Hypothalamus (tissue), 51 donors: Measurements from ENCODE around the gene TEX51.
A peak's percentile ranks its signal among the peaks of the same experiment; 100 is the strongest.

Experiments used
- DNase-seq, 51 donors: peaks; one replicate each; lab custom pipeline; 2025; lab: John Stamatoyannopoulos, UW

Gene TEX51

DNA sequence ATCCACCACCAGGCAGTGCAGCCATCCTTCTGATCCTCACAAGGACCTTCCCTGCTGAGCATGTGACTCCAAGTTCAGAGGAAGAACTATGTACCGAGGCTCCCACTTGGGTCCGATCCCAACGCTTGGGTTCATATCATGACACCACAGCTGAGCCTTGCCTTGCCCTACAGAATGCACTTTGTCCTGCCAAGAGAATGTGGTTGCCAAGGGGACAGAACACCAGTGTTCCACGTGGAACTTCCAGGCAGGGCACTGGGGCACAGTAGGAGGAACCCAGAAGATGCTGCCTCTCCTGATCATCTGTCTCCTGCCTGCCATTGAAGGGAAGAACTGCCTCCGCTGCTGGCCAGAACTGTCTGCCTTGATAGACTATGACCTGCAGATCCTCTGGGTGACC is at the start of gene TEX51:
TSS of gene TEX51 (plus strand) at position 255 of the 400 bp plus-strand sequence. CDS start at position 284, 29 bp downstream.
- DNase-seq = no peak

DNA sequence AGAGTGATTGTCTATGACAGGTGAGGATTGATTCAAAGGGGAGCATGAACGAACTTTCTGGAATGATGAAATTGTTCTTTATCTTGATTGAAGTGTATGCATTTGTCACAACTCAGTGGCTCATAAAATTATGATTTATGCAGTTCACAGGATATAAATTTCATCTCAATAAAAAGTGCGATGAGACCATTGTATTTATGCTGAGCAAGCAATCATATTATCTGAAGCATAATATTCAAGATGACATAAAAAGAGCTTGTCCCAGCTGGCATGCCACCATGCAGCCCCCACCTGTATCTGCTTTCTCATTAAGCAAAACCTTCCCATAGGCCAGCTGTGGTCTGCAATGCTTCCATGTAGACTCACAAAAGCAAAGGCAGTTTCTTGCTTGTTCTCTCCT is 49.6 kb upstream of the TEX51 start:
- DNase-seq = no peak

DNA sequence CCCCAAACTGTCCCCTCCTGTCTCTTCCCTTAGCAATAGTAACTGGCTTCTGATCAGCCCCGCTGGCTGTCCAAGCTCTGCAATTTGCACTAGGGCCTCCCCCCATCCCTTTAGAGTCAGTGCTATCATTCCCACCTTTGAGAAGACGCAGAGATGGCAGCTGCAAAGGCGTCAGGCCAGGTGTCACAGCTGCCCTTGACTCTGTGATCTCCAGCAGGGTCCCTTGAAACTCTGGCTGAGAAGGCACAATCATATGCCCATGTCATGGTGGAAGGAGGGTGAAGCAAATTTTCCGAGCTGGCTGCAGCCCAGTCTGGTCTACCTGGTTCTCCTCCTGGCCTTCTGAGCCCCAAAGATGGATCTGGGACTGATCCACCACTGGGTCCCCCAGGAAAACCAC is 49.2 kb upstream of the TEX51 start:
- no peak for DNase-seq

DNA sequence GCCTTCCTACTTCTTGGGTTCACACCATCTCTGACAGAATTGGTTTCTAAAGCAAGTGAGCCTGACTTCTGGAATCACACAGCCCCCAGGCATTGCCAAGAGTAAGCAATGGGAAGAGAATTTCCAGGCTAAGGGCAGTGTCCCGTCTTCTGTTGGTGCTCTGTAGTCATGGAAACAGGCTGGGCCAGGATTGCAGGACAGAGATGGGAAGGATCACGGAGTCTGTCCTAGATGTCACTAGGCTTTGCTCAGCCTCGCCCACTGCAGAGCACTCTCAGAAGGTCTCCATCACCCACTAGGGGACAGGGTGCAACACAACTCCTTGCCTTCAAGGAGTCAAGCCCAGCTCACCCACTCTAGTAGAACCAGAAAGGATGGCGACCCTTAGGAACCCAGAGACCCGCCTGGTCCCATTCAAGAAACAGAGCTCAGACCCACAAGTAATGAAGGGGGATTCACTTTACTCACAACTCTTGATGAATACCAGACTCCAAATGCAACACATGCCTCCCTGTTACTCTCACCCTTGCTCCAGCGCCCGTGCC is 48.6 kb upstream of the TEX51 start:
- no peak for DNase-seq

DNA sequence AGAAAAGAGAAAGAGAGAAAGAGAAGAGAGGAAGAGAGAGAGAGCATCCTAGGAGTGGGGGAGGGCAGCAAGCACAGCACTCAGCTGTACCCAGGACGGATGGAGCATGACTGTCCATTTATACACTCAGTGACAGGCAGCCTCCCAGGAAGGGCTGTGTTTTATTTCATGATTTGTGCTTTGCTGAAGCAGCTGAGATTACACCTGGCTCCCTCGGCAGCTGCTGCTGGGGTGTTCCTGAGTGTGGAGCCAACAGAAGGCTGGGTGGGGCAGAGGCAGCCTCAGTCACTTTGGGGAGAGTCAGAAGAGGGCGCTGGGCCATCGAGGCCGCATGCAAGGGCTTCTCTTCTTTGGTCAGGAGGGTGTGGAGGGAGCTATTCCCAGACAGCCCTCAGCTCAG is 47.8 kb upstream of the TEX51 start:
- no peak for DNase-seq

- no peak for DNase-seq
Measured at GRCh38 chr2:126851756-126852155, 46.9 kb upstream of the TEX51 start.

DNA sequence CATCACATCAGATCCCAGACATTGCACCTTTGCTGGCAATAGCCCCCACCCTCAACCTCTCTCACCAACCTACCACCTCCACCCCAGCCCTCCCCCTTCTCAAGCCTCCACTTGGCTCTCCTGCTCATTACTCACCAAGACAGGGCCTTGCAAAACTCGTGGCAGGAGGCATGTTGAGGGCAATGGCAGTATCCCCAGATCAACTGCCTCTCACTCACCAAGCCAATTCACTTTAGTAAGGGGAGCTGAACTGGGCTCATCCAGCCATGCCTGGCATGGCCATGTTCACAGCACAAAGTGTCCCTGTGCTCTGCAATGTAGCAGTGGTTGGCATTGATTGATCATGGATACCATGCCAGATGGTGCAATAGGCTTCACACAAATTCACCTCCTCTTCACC is 46.3 kb upstream of the TEX51 start:
- DNase-seq = no peak

DNA sequence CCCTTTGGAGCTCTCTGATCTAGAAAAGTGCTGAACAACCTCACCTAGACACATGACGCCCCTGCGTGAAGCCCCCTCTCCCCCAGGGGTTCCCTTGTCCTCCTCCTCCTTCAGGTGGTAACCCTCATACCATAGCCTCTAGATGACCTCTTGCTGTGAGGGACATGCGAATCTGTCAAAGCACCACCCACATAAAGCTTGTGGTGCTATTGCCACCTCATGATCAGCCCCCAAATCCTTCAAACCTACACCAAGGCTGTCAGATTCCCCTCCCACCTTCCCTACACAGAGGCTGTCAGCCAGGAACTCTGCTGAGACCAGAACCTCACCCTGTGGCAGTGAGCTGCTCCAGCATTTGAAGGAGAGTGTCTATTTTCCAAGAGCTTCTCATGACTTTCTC is 43.1 kb upstream of the TEX51 start:
- peak in 1 of 51 donors; percentile 29 for DNase-seq

DNA sequence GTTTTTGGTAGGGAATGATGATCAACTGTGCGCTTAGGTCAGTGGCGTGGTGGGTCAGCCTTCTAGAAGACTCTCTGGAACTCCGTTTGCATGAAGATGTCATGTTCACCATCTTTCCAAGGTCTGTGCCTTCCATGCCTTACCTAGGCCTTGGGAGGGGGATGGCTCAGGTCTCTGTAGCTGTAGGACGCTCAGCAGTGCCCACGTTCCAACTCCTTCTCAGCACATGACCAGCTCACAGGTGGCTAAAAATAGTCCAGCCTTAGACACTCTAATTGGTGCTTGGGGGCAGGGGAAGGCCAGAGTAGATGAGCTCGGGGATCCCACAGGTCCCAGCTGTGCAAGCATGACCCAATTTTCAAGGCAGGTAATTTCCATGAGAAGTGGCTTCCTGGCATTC is 42.3 kb upstream of the TEX51 start:
- no peak for DNase-seq

- no peak for DNase-seq
Measured at GRCh38 chr2:126857502-126857901, 41.2 kb upstream of the TEX51 start.

- no peak for DNase-seq
Measured at GRCh38 chr2:126858013-126858412, 40.7 kb upstream of the TEX51 start.

- DNase-seq = no peak
Measured at GRCh38 chr2:126858436-126858835, 40.3 kb upstream of the TEX51 start.

- DNase-seq = no peak
Measured at GRCh38 chr2:126858991-126859390, 39.7 kb upstream of the TEX51 start.

DNA sequence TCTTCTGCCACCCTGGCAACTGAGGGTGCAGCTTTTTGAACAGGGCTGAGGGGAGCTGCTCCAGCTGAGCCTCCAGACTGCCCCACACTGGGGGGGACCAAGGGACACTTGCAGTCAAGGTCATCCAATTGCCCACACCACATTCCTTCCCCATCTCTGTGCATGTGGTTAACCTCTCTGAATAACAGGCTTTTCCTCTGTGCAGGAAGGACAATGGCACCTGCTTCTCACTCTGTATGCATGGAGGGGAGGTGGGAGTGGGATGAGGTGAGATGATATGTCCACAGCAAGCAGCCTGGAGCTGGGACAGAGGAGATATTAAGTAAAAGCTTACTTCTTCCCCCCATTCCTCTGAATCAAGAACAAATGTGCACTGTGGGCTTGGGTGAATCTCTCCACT is 39.1 kb upstream of the TEX51 start:
- no peak for DNase-seq

DNA sequence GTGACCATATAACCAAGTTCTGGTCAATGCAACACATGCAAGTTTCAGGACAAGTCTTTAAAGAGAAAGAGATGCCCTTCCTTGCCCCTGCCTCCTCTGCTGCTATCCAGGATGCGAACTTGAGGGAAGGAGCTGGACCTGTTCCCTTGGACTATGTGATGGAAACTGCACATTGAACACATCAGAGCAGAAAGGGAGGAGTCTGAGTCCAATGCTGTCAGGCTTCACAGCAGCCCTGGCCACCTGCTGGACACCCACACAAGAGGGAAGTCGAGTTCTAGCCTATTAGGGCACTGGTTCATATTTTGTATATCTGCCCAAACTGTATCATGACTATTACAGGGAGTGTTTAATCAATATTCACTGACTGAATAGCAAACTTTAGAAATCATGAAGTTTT is 38.3 kb upstream of the TEX51 start:
- DNase-seq = no peak

DNA sequence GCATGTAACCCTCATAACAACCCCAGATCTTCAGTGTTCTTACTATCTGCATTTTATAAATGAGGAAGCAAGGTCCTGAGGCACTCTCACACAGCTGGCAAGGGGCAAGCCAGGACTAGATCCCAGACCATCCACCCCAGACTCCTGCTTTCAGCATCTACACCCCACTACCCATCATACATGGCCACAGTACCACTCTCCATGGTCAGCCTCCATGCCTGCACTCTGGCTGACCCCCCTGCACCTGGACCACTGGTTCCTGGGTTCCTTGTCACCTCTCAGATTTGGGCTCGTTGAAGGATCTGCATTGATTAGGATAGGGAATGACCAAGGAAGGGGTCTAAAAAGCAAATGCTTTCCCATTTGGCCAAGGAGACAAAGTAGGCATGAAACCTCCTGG is 36.0 kb upstream of the TEX51 start:
- DNase-seq = no peak

GRCh38 chr2:126863336-126864015 is 35.2 kb upstream of the TEX51 start:
- no peak for DNase-seq

DNA sequence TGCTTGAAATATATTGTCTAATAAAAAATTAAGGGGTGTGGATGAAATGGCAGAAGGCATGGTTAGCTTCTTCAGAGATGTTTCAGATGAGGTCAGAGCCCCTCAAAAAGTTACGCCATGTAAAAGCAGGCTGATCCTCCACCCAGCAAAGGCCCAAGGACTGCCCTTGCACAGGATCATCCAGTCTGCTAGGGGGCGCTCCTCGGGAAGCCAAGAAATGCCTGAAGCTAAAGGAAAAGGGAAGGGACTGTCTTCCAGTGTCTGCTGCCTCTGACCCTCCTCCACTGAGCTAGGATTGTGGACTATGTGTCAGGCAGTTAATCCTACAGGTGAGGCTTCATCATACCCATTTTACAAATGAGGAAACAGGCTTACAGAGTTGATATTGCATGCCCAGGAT is 33.8 kb upstream of the TEX51 start:
- no peak for DNase-seq

DNA sequence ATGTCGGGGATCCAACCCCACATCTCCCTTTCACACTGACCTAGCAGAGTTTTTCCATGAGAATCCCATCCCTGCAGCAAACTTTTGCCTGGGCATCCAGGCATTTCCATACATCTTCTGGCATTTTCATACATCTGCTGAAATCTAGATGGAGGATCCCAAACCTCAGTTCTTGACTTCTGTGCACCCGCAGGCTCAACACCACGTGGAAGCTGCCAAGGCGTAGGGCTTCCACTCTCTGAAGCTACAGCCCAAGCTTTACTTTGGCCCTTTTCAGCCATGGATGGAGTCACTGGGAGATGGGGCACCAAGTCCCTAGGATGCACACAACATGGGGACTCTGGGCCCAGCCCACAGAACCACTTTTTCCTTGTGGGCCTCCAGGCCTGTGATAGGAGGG is 32.2 kb upstream of the TEX51 start:
- DNase-seq = no peak

DNA sequence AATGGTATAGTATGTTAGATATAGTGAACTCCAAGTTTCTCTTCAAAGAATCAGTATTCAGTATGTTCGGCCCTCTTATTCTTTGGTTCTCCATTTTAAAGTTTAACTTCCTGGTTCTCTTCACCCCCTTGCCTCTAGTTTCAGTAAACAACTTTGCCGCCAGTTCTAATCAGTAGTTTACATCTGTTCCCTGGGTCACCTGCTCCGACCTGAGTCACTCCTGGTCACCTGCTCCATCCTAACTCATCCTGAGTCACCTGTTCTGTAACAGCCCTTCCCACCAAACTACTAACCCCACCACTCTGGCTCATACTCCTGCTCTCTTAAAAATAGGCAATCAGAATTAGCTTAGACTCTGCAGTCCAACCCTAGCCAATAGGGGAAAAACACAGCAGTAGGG is 23.7 kb upstream of the TEX51 start:
- DNase-seq = no peak

GRCh38 chr2:126876631-126877030 is 22.1 kb upstream of the TEX51 start:
- no peak for DNase-seq

DNA sequence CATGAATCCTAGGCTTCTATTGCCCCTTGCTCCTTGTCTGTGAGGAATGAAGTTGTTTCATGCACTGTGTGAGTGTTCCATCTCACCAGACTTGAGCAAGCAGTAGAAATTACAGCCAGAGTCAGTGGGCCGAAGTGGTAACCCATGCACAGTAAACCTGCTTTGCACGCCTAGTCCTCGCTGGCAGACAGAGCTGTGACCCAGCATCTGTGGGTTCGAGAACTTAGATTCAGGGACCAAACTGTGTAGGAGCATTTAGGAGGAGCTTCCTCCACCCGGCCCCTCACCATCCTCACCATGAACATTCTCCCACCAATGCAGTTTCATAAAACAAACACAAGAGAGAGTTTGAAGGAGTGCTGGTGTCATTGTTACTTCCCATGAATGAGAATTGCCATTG is 21.6 kb upstream of the TEX51 start:
- no peak for DNase-seq
